Loucy (cell line): Measurements from ENCODE around the gene TMEM273.

Experiments used
- H2AFZ ChIP-seq: fragments of 200-600 bp; sonication (generic); 2 replicates; pipeline ENCODE4 v1.6.0; 2016; ENCODE audit warnings: antibody characterized with exemption, mild to moderate bottlenecking, low read length, moderate library complexity
- H3F3A ChIP-seq: fragments of 200-600 bp; 2 replicates; pipeline ENCODE4 v1.6.0; 2016; ENCODE audit warnings: antibody characterized with exemption, low read depth, mild to moderate bottlenecking
- H3K27me3 ChIP-seq: fragments of 200-600 bp; sonication (generic); 2 replicates; pipeline ENCODE4 v1.6.1; 2014; ENCODE audit warnings: low read length, mild to moderate bottlenecking; ENCODE audit not compliant: insufficient read depth, poor library complexity, severe bottlenecking
- H3K36me3 ChIP-seq: fragments of 200-600 bp; sonication (generic); 2 replicates; pipeline ENCODE4 v1.6.1; 2016; ENCODE audit warnings: low read length; ENCODE audit not compliant: insufficient read depth
- H3K4me1 ChIP-seq: fragments of 200-600 bp; sonication (generic); 2 replicates; pipeline ENCODE4 v1.5.1; 2014; ENCODE audit warnings: low read length, mild to moderate bottlenecking; ENCODE audit not compliant: insufficient read depth, poor library complexity, severe bottlenecking
- H3K4me2 ChIP-seq: fragments of 200-600 bp; sonication (generic); 2 replicates; pipeline ENCODE4 v1.6.0; 2014; ENCODE audit warnings: antibody characterized with exemption, low read length, low read depth, mild to moderate bottlenecking; ENCODE audit not compliant: poor library complexity, severe bottlenecking
- H3K4me3 ChIP-seq: fragments of 200-600 bp; sonication (generic); 2 replicates; pipeline ENCODE4 v1.5.1; 2014; ENCODE audit warnings: low read length, mild to moderate bottlenecking, mixed read lengths; ENCODE audit not compliant: poor library complexity, severe bottlenecking
- H3K79me2 ChIP-seq: fragments of 200-600 bp; sonication (generic); 2 replicates; pipeline ENCODE4 v1.6.1; 2014; ENCODE audit warnings: low read length; ENCODE audit not compliant: insufficient read depth
- H3K9ac ChIP-seq: fragments of 200-600 bp; sonication (generic); 2 replicates; pipeline ENCODE4 v1.6.0; 2014; ENCODE audit warnings: mild to moderate bottlenecking, low read depth, low read length, moderate library complexity; ENCODE audit not compliant: poor library complexity, severe bottlenecking
- H3K9me2 ChIP-seq: fragments of 200-600 bp; sonication (generic); replicated peaks from 2 replicates; pipeline ENCODE4 v1.6.1; 2016; ENCODE audit warnings: low read depth, low read length, mixed read lengths
- H3K9me3 ChIP-seq: fragments of 200-600 bp; sonication (generic); 2 replicates; pipeline ENCODE4 v1.6.1; 2014; ENCODE audit warnings: mild to moderate bottlenecking, antibody characterized with exemption, low read length, low read depth; ENCODE audit not compliant: insufficient read depth
- H4K20me1 ChIP-seq: fragments of 200-600 bp; sonication (generic); 2 replicates; pipeline ENCODE4 v1.6.0; 2014; ENCODE audit warnings: antibody characterized with exemption, low read length, mild to moderate bottlenecking; ENCODE audit not compliant: insufficient read depth, poor library complexity, severe bottlenecking
- EZH2phosphoT487 ChIP-seq: fragments of 200-600 bp; IDR thresholded peaks from 2 replicates; pipeline ENCODE4 v1.6.1; 2018; ENCODE audit warnings: antibody characterized with exemption, mild to moderate bottlenecking, moderate library complexity, borderline replicate concordance
- TF ChIP-seq, protein P1 (sequence below): fragments of 200-600 bp; sonication (generic); conservative IDR thresholded peaks from 2 replicates; pipeline ENCODE4 v1.5.1; 2014; ENCODE audit warnings: mild to moderate bottlenecking, antibody characterized with exemption, low read length

The TMEM273 gene

DNA sequence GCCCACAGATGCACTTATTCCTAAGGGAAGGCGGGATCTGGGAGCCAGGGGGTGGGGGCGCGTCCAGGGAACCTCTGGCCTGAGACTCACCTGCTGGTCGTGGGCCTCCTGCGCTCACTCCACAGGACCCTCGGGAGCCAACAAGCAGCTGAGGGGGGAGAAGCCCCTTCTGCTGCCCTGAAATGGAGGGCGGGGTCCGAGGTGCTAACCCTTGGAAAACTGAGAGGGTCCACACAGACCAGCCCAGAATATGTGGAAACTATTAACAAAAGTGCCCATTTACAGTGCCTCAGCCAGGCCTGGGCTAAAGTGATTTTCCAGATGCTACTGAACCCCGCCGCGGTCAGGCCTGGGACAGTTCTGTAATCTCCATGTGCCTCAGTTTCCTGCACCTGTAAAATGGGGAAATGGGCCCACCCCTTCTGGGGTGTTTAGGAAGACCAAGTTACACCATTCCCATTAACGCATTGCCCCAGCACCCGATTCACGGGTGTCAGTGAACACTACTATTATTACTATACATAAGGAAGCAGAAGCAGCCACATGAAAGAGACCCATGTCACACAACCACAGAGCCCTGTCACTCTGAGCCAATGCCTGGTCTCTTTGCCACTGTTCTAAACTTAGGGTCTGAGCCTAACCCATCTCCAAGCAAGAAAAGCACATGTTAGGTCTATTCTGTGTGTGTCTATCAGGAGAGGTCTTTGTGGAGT lies 72.2 kb downstream of the TMEM273 start:
- H3F3A ChIP-seq, result no peaks in the 10 kb centered on the region
- H3K4me3 ChIP-seq, result no peak overlapping the region
- H3K79me2 ChIP-seq, result no peaks in the 10 kb centered on the region
- H3K27me3 ChIP-seq, result no peaks in the 10 kb centered on the region
- peaks cover 5% of the 10 kb centered on the region for H3K4me1 ChIP-seq
- H3K9me2 ChIP-seq, result no peaks in the 10 kb centered on the region
- no peak overlapping the region for H2AFZ ChIP-seq
- H3K4me2 ChIP-seq, result no peak overlapping the region
- no peaks in the 10 kb centered on the region for H4K20me1 ChIP-seq
- H3K9ac ChIP-seq, result no peak overlapping the region
- no peaks in the 10 kb centered on the region for H3K9me3 ChIP-seq
- TF ChIP-seq EZH2phosphoT487, result no peak
- TF ChIP-seq, protein P1, sequence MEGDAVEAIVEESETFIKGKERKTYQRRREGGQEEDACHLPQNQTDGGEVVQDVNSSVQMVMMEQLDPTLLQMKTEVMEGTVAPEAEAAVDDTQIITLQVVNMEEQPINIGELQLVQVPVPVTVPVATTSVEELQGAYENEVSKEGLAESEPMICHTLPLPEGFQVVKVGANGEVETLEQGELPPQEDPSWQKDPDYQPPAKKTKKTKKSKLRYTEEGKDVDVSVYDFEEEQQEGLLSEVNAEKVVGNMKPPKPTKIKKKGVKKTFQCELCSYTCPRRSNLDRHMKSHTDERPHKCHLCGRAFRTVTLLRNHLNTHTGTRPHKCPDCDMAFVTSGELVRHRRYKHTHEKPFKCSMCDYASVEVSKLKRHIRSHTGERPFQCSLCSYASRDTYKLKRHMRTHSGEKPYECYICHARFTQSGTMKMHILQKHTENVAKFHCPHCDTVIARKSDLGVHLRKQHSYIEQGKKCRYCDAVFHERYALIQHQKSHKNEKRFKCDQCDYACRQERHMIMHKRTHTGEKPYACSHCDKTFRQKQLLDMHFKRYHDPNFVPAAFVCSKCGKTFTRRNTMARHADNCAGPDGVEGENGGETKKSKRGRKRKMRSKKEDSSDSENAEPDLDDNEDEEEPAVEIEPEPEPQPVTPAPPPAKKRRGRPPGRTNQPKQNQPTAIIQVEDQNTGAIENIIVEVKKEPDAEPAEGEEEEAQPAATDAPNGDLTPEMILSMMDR, result no peak
- no peaks in the 10 kb centered on the region for H3K36me3 ChIP-seq

DNA sequence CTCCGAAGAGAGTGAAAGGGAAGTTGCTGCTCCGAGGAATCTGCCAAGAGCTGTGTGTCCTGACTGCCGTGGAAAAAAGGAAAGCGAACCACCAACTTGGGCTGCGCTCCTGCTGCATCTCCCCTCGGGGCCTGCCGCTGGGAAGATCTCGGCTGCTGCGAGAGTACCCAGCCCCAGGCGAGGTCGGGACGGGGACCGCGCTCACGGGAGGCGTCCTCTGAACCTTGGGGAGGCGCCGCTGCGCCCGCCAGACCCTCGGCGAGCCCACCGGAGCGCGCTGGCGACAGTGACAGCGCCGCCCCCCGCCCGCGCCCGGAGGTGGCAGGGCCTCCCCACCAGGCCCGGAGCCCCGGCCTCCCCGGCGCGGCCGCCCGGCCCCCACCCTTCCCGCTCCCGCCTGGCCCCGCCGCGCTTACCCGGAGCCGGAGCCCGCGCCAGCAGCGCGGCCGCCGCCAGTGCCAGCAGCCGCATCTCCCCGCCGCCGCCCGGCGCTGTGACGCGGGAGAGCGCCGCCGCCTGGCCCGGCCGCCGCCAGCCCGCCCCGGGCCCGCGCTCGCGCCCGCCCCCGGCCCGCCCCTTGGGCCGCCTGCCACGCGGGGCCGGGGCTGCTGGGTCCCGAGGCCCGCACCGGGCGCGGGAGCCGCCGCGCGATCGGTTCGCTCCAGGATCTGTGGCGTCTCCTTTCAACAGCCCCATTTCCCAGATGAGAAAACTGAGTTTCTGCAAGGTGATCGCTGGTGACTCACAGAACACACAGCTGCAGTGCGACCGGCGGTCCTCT lies 73.0 kb downstream of the TMEM273 start, which contains the start of gene VSTM4:
Gene VSTM4, minus strand, starts transcription at position 508 of the 781 bp plus-strand sequence. Its CDS starts 37 bp downstream, at position 471.
- TF ChIP-seq, protein P1, result no peak
- no peak for TF ChIP-seq EZH2phosphoT487
- Histone ChIP-seq H3F3A (no peaks in the 10 kb centered on the region), H3K9me3 (no peaks in the 10 kb centered on the region), H4K20me1 (no peaks in the 10 kb centered on the region), H3K9ac (no peak within 1 kb of the TSS), H3K4me2 (no peak within 1 kb of the TSS), H3K79me2 (no peaks in the 10 kb centered on the region), H3K4me1 (peaks cover 5% of the 10 kb centered on the region), H3K36me3 (no peaks in the 10 kb centered on the region), H3K9me2 (no peaks in the 10 kb centered on the region), H3K4me3 (no peak within 1 kb of the TSS), H3K27me3 (no peaks in the 10 kb centered on the region), H2AFZ (no peak within 1 kb of the TSS)

DNA sequence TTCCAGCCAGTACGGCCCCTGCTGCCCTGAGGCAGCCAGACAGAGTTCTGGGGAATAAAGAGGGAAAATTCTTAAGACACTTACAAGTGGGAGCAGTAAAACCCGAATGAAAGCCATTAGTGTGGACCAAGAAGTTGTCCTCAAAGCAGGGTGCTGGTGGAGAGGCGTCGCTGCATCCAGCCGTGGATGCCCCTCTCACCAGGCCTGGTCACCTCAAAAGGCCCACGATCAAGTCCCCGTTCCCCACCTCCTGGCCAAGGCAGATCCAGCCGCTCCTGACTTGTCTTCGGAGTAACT lies 73.5 kb downstream of the TMEM273 start:
- Histone ChIP-seq H2AFZ (no peak overlapping the region), H3K27me3 (no peaks in the 10 kb centered on the region), H3F3A (no peaks in the 10 kb centered on the region), H4K20me1 (no peaks in the 10 kb centered on the region), H3K79me2 (no peaks in the 10 kb centered on the region), H3K9ac (no peak overlapping the region), H3K4me1 (peaks cover 5% of the 10 kb centered on the region), H3K9me3 (no peaks in the 10 kb centered on the region), H3K36me3 (no peaks in the 10 kb centered on the region), H3K9me2 (no peaks in the 10 kb centered on the region), H3K4me3 (no peak overlapping the region), H3K4me2 (no peak overlapping the region)
- TF ChIP-seq, protein P1, result no peak
- TF ChIP-seq EZH2phosphoT487, result no peak
